K562 (cell line): Measurements from ENCODE around the gene ZNF490. TPM values are rescaled to one million over a fixed set of nuclear protein-coding genes. Genes with fewer than 3 reads are reported as not detected.
A peak's percentile ranks its signal among the peaks of the same experiment; 100 is the strongest.

Source experiments
- ELF2 ChIP-seq: fragments of 250-450 bp; sonication (Bioruptor Pico); IDR thresholded peaks from 2 replicates; pipeline ENCODE4 v1.5.0; 2021; ENCODE audit warnings: mild to moderate bottlenecking
- RREB1 ChIP-seq: fragments of 250-450 bp; sonication (Bioruptor Pico); IDR thresholded peaks from 2 replicates; pipeline ENCODE4 v1.4.0; 2020
- SAFB ChIP-seq: fragments of 200-400 bp; formaldehyde crosslinking; IDR thresholded peaks from 2 replicates; pipeline ENCODE4 v1.6.1; 2017; ENCODE audit warnings: low read depth, low read length, borderline replicate concordance
- SRSF1 ChIP-seq: fragments of 200-400 bp; formaldehyde crosslinking; IDR thresholded peaks from 2 replicates; pipeline ENCODE4 v1.6.1; 2017; ENCODE audit warnings: mild to moderate bottlenecking, low read depth, low read length, moderate library complexity
- XRCC3 ChIP-seq: fragments of 450-650 bp; IDR thresholded peaks from 2 replicates; pipeline ENCODE4 v1.6.1; 2017; ENCODE audit warnings: mild to moderate bottlenecking, moderate library complexity
- polyA plus RNA-seq, 8 experiments: library from polyadenylated mRNA; depleted of rRNA in 4 of 8; stranded (reverse) in 5 of 8; unstranded in 3 of 8; fragments of >200 nt; fragmentation: Nextera tagmentation in 2 of 8; fragmentation: Illumina TruSeq in 1 of 8; extraction: Ambion mirVana in 2 of 8; extraction: Trizol in 1 of 8; gene quantifications; 2 replicates each; pipeline versions ENCODE4 v1.2.1 to v1.2.3, GENCODE V29; 2011 to 2014; ENCODE audit warnings: inconsistent platforms in 1 of 8, missing spikeins in 1 of 8
- total RNA-seq, 7 experiments: library from RNA; depleted of rRNA in 6 of 7; stranded (reverse); fragments of >200 nt in 6 of 7; fragmentation: Illumina TruSeq in 2 of 7; extraction: Trizol in 2 of 7; gene quantifications; 2 replicates each; pipeline versions ENCODE4 v1.2.1 to v1.2.3, GENCODE V29; 2011 to 2021; ENCODE audit warnings: low replicate concordance in 1 of 7

Gene ZNF490
- total and polyA plus RNA-seq, 9 of the 15 experiments (the other 6 are each of a cell fraction or from before 2014, with no cell fraction given) = 0.90 to 8.3 (median 4.4) TPM

GRCh38 chr19:12628040-12629022, 17.7 kb upstream of the ZNF490 start (continued):
- no peak for TF ChIP-seq SAFB
- no peak for TF ChIP-seq RREB1 (CRISPR knock-in tag)
- peak; percentile 82; the same call in 1 of the 2 replicates for TF ChIP-seq XRCC3
- TF ChIP-seq SRSF1 = no peak
- no peak for TF ChIP-seq ELF2 (CRISPR knock-in tag)
